Suprapubic skin (tissue), 4 donors: Measurements from ENCODE around the gene TRIM29. TPM values are rescaled to one million over a fixed set of nuclear protein-coding genes. Genes with fewer than 3 reads are reported as not detected.

Experiments used
- DNase-seq, 2 donors: peaks; one replicate each; pipeline ENCODE4 v3.0.0-alpha.2; 2019; ENCODE audit warnings: low spot score in 2 of 2
- H3K27ac ChIP-seq: fragments of 200-600 bp; sonication (generic); one replicate; pipeline ENCODE4 v1.5.1; 2019
- H3K27me3 ChIP-seq: fragments of 200-600 bp; sonication (generic); one replicate; pipeline ENCODE4 v1.5.1; 2019
- H3K36me3 ChIP-seq: fragments of 200-600 bp; sonication (generic); one replicate; pipeline ENCODE4 v1.5.1; 2019
- H3K4me1 ChIP-seq: fragments of 200-600 bp; sonication (generic); one replicate; pipeline ENCODE4 v1.5.1; 2019
- H3K4me3 ChIP-seq: fragments of 200-600 bp; sonication (generic); one replicate; pipeline ENCODE4 v1.5.1; 2019; ENCODE audit warnings: mild to moderate bottlenecking
- H3K9me3 ChIP-seq: fragments of 200-600 bp; sonication (generic); one replicate; pipeline ENCODE4 v1.5.1; 2019
- EP300 ChIP-seq: sonication (generic); formaldehyde crosslinking; IDR thresholded peaks from one replicate; pipeline ENCODE4 v1.6.1; 2017; ENCODE audit warnings: antibody characterized with exemption
- POLR2A ChIP-seq, 2 donors: fragments of 450-650 bp; IDR thresholded peaks; one replicate each; pipeline ENCODE4 v1.6.1; 2017; ENCODE audit warnings: antibody characterized with exemption in 2 of 2, mild to moderate bottlenecking in 2 of 2, moderate library complexity in 2 of 2
- POLR2AphosphoS5 ChIP-seq, 3 donors: sonication (generic); formaldehyde crosslinking; IDR thresholded peaks; one replicate each; pipeline ENCODE4 v1.6.1; 2017; ENCODE audit warnings: antibody characterized with exemption in 3 of 3
- WGBS: methylation state at CpG from one replicate; pipeline ENCODE4 v1.1.5; 2018; 5-methylcytosine and 5-hydroxymethylcytosine counted together
- total RNA-seq, 4 donors: library from RNA; depleted of rRNA; stranded (reverse); fragments of >200 nt; gene quantifications; one replicate each; pipeline ENCODE4 v1.1.0, GENCODE V29; 2016
- TF ChIP-seq, protein P1 (sequence below), 2 donors: fragments of 200-600 bp in 1 of 2; fragments of 450-650 bp in 1 of 2; sonication (generic) in 1 of 2; IDR thresholded peaks; one replicate each; pipeline ENCODE4 v1.5.1; 2016 to 2019; ENCODE audit warnings: antibody characterized with exemption in 2 of 2, mild to moderate bottlenecking in 1 of 2, moderate library complexity in 1 of 2

TRIM29 gene
- total RNA-seq, 4 donors from 2014 or later: 1,248 to 1,527 (median 1,455) TPM

DNA sequence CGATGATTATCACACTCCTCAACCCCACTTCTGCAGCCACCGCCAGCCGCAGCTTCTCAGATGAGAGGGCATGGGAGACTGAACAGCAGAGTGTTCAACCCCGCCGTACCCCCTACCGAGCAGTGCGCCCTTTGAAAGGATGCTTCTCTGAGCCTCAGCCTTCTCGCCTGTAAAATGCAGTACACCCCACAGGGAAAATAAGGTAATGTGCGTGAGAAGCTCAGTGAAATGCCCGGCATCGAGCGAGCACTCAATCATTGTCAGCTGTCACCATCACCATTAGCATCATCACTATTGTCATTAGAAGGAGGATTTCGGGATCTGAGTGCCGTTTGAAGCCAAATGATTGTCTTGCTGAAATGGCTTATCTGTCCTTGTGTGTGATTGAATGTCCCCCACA lies 13.6 kb downstream of the TRIM29 start:
- H3K4me3 ChIP-seq: no peak overlapping the region
- no peaks in the 10 kb centered on the region for H3K9me3 ChIP-seq
- 60% methylated on average over 7 of the region's 14 CpGs for WGBS
- H3K27me3 ChIP-seq: no peaks in the 10 kb centered on the region
- TF ChIP-seq, protein P1, sequence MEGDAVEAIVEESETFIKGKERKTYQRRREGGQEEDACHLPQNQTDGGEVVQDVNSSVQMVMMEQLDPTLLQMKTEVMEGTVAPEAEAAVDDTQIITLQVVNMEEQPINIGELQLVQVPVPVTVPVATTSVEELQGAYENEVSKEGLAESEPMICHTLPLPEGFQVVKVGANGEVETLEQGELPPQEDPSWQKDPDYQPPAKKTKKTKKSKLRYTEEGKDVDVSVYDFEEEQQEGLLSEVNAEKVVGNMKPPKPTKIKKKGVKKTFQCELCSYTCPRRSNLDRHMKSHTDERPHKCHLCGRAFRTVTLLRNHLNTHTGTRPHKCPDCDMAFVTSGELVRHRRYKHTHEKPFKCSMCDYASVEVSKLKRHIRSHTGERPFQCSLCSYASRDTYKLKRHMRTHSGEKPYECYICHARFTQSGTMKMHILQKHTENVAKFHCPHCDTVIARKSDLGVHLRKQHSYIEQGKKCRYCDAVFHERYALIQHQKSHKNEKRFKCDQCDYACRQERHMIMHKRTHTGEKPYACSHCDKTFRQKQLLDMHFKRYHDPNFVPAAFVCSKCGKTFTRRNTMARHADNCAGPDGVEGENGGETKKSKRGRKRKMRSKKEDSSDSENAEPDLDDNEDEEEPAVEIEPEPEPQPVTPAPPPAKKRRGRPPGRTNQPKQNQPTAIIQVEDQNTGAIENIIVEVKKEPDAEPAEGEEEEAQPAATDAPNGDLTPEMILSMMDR (IDR thresholded peaks at IDR 0.05): no peak
- TF ChIP-seq POLR2A (IDR thresholded peaks at IDR 0.05) (no peak), POLR2AphosphoS5 (IDR thresholded peaks at IDR 0.05) (no peak), EP300 (no peak)
- peaks cover 37% of the 10 kb centered on the region for H3K36me3 ChIP-seq
- no peak for DNase-seq
- peaks cover 95% of the 10 kb centered on the region for H3K4me1 ChIP-seq
- peak overlapping the region; percentile 89 for H3K27ac ChIP-seq

DNA sequence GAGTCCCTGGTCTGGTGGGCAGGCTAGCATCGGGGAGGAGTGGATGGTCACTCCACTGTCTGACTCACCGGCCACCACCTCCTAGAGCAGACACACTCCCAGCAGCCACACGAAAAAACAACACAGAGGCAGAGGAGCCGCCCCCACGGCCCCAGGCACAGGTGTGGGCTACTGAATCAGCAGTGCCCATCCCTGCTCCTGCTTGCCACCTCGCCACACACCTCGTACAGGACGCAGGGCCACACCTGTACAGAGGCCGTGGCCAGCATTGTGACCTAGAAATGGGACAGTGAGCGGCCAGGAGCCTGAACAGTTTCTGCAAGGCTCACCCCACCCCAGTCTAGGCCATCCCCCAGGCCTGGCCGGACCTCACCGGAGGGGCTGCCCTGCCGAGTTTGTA lies 14.0 kb downstream of the TRIM29 start:
- H3K27ac ChIP-seq: peak overlapping the region; percentile 89
- peak in 1 of 2 donors; percentile 80 for DNase-seq
- no peak for TF ChIP-seq POLR2A (IDR thresholded peaks at IDR 0.05)
- peak in 2 of 3 donors; percentile 19 to 42 for TF ChIP-seq POLR2AphosphoS5 (IDR thresholded peaks at IDR 0.05)
- TF ChIP-seq EP300: no peak
- TF ChIP-seq, protein P1 (IDR thresholded peaks at IDR 0.05): no peak
- H3K4me1 ChIP-seq: peaks cover 93% of the 10 kb centered on the region
- H3K4me3 ChIP-seq: no peak overlapping the region
- WGBS: 46% methylated on average over 5 of the region's 13 CpGs
- H3K9me3 ChIP-seq: no peaks in the 10 kb centered on the region
- H3K36me3 ChIP-seq: peaks cover 41% of the 10 kb centered on the region
- no peaks in the 10 kb centered on the region for H3K27me3 ChIP-seq

DNA sequence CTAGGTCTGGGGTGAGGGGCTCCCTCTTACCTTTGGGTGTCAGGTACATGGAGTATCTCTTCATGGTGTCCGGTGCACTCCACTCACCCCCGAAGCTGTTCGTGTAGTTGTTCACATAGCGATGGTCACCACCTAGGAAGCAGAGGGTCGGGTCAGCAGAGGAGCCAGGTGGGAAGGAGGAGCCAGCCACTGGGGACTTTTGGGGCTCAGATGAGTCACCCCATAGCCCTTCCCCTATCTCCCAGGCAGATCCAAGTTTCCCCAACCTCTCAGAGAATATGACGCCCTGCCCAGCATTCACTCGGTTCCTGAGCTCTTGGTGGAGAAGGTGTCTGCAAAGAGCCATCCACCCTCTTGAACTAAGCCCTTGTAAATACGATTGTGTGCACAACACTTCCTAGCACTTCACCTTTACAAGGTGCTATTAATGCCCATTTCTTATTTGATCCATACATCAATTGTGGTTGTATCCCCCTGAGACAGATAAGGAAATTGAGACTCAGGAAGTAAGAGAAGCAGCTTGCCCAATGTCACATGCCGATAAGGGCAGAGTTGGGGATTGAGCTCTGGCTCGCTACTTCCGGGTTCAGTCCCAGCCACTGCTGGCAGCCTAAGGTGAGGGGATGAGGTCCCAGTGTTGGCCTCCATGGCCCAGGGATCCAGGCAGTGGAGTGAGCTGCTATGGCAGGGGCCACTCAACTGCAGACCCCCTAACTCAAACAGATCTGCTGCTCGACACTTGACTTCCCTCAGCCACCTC lies 14.8 kb downstream of the TRIM29 start:
- Histone ChIP-seq H3K4me3 (no peak overlapping the region), H3K9me3 (no peaks in the 10 kb centered on the region), H3K27me3 (no peaks in the 10 kb centered on the region), H3K4me1 (peaks cover 87% of the 10 kb centered on the region), H3K27ac (peak overlapping the region; percentile 89), H3K36me3 (peaks cover 48% of the 10 kb centered on the region)
- WGBS: 65% methylated on average over 12 of the region's 12 CpGs
- TF ChIP-seq POLR2A (IDR thresholded peaks at IDR 0.05) (no peak), POLR2AphosphoS5 (IDR thresholded peaks at IDR 0.05) (no peak), EP300 (no peak)
- TF ChIP-seq, protein P1 (IDR thresholded peaks at IDR 0.05): no peak
- DNase-seq: no peak

DNA sequence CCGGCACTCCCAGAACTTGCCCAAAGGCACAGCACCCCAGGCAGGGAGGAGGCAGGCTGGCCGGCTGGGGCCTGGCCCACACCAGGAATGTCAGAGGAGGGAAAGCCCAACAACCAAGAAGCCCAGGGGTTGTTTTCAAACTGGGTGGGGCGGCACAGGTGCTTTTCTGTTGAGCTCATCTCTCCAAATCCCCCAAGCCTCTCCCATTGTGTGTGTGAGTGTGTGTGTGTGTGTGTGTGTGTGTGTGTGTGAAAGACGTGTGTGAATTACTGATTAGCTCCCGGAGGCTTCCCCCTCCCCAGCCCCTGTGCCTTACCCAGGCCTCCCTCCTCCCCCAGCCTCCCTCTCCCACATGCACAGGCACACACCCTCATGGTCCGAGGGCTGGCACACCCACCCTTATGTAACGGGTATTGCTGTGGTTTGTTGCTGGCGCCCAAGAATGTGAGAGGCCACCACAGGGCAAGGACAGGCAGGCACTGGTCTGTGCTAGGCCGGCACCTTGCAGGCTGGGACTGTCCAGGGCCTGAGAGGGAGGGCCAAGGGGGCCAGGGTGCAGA lies 15.9 kb downstream of the TRIM29 start:
- Histone ChIP-seq H3K4me3 (peak overlapping the region; percentile 1), H3K27ac (peak overlapping the region; percentile 89), H3K9me3 (no peaks in the 10 kb centered on the region), H3K27me3 (no peaks in the 10 kb centered on the region), H3K4me1 (peaks cover 76% of the 10 kb centered on the region), H3K36me3 (peaks cover 53% of the 10 kb centered on the region)
- DNase-seq: no peak
- 46% methylated on average over 6 of the region's 9 CpGs for WGBS
- TF ChIP-seq, protein P1 (IDR thresholded peaks at IDR 0.05): no peak
- TF ChIP-seq EP300: no peak
- no peak for TF ChIP-seq POLR2A (IDR thresholded peaks at IDR 0.05)
- TF ChIP-seq POLR2AphosphoS5 (IDR thresholded peaks at IDR 0.05): no peak

DNA sequence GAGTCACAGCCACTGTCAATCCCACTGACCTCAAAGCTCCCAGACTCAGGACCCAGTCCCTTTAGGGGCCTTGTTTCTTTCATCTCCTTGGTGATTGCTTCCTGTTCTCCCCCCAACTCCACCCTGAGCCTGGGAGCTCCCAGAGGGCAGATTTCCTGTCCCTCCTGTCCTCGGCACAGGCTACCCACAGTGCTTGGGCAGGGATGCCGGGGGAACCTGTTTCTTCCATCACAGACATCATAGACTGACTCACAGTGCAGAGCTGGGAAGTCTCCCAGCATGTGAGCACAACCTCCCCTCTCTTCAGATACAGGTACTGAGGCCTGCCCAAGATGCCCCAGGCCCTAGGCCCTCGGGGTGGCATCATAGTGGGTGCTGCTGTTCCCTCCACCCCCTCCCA lies 16.6 kb downstream of the TRIM29 start:
- Histone ChIP-seq H3K4me3 (no peak overlapping the region), H3K4me1 (peaks cover 69% of the 10 kb centered on the region), H3K36me3 (peaks cover 54% of the 10 kb centered on the region), H3K27ac (peak overlapping the region; percentile 89), H3K27me3 (no peaks in the 10 kb centered on the region), H3K9me3 (no peaks in the 10 kb centered on the region)
- no peak for TF ChIP-seq EP300
- peak in 1 of 3 donors; percentile 47 for TF ChIP-seq POLR2AphosphoS5 (IDR thresholded peaks at IDR 0.05)
- no peak for TF ChIP-seq POLR2A (IDR thresholded peaks at IDR 0.05)
- TF ChIP-seq, protein P1 (IDR thresholded peaks at IDR 0.05): peak in 1 of 2 donors; percentile 8
- 20% methylated on average over 1 of the region's 3 CpGs for WGBS
- DNase-seq: no peak
